GM19239 (cell line): ENCODE measurements around the gene ABTB1.

Experiments used
- DNase-seq: peaks from one replicate; pipeline ENCODE4 v3.0.0; 2011; ENCODE audit warnings: low spot score; ENCODE audit not compliant: insufficient read length
- FAIRE-seq: peaks from 2 replicates; lab custom pipeline; 2011; peaks lifted over from hg19 to GRCh38; lab: Jason Lieb, UNC

The ABTB1 gene

GRCh38 chr3:127714866-127715265 is 42.1 kb downstream of the ABTB1 start:
- FAIRE-seq (no peak), DNase-seq (no peak)

- FAIRE-seq (no peak), DNase-seq (no peak)
These were observed 42.8 kb downstream of the ABTB1 start for GRCh38 chr3:127715532-127715931.

- DNase-seq (no peak), FAIRE-seq (no peak)
These were observed 43.6 kb downstream of the ABTB1 start for GRCh38 chr3:127716384-127716783.

DNA sequence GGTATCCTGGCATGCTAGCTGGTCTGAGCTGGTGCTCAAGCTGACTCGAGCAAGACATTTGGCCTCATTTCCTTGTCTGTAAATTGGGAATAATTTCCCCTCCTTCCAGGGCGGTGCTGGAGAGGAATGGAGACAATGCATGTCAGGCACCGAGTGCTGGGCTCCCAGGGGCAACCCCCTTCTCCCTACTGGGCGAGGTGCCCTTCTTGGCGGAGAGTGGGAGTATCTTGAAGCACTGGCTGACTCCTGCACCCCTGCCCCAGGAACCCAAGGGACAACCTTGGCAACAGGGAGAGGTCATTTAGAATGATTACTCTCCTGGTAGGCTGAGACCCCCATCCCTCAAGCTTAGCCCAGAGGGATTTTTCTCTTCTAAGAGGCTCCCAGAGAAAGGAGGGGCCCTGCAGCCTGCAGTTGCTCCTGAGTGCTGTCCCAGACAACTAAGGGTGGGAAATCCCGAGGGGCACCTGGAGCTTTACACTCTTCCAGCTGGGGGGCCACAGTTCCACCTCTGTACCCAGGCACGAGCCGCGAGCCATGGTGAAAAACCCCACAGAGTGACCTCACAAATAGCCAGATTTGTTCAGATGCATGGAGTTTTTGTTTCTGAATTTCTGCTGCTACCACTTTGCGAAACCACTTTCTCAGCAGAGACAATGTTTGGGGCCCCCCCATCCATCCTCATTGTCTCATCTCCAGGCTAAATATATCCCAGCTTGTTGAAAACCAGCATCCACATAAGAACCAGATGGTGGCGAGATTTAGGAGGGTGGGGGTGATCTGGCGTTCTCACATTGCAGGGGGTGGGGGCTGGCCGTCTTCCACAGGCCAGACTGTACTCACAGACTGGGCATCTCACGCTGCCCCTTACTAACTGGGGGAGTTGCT is 44.8 kb downstream of the ABTB1 start:
- no peak for FAIRE-seq
- no peak for DNase-seq

DNA sequence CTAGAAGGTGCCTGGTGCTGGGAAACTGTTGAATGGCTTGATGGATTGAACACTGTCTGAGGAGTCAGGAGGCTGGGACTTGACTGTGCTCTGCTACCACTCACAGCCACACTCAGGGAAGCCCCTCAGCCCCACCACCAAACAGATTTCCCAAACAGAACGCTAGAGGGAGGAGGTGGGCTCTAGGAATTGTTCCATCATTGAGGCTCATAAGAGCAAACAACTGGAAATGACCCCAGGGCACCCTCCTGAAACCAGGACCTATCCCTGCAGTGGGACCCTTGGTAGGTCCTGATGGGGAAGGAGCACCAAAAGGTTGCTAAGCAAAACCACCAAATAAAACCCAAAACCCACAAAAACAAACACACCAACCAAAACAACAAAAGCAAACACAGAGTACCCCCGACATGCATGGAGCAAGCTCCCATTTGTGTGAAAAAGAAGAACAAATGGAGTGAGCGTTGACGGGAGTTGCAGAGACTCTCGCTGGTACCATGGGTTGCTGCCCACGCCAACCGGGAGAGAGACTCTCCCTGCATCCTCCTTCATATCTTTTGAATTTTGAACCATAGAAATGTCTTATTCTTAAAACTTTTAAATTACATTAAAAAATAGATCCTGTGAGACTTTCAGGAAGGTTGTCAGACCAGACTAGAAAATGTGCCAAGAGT is 45.6 kb downstream of the ABTB1 start:
- FAIRE-seq, result no peak
- no peak for DNase-seq

DNA sequence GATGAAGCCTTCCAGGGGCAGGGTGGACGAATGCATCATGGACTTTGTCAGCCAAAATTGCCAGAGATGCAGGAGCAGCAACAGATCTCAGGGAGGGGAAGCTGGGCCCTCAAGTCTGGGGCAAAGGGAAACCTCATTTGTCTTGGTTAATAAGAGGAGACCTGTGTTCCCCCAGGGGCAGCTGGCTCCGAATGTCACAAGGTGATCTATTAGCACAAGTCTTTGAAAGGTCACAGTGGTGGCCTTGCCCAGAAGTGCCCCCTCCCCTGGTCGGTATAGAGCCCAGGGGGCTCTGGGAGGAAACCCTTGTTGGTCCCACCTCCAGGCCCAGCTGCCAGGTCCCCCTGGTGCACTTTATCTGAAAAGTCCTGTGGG is 46.2 kb downstream of the ABTB1 start:
- no peak for DNase-seq
- FAIRE-seq, result no peak

DNA sequence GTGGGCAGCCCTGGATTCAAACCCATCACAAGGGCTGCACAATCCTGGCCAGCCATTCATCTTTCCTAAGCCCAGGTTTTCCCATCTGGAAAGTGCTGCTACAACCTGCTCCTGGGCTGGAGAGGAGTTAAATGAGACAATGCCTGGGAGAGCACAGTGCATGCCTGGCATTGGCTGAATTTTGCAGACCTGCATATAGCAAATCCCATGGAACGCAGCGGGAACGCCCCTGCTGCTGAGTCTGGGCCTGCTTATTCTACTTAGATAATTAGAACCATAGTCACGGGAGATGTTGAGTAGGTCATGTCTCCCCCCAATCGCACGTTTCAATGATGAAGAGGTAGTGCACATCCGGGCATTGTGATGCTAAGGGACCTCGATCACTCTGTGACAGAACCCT is 46.6 kb downstream of the ABTB1 start:
- no peak for DNase-seq
- no peak for FAIRE-seq

- no peak for FAIRE-seq
- DNase-seq, result no peak
These were observed 47.5 kb downstream of the ABTB1 start for GRCh38 chr3:127720161-127720823.

- DNase-seq, result no peak
- no peak for FAIRE-seq
These were observed 48.5 kb downstream of the ABTB1 start for GRCh38 chr3:127720985-127721935.

DNA sequence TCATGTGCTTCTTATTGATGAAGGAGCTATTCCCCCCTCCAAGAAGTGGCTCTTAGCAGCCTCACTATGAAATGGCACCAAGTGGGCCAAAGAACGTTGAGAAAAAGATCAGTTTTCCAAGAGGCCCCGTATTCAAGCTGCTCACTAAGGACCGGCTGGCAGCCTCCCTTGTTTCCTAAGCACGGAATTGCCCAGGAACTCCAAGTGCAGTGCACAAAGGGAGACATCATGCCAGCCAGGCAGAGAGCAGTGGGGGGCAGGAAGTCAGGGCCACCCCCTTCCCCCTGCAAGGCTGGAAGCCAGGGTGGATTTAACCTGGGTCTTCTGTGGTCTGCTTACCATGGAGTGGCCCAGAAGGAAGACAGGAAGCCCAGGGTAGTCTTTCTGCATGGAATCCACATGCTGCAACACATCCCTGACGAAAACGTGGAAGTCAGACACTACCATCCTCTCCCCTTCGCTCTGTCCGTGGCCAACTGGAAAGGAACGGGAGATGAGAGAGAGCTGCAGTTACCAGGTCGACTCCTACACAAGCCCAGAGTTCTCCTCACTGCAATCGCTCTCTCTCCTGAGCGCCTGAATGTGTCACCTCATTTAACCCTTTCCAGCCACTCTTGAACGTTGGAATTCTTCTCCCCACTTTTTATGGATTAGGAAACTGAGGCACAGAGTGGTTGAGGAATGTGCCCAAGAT is 49.5 kb downstream of the ABTB1 start:
- DNase-seq, result no peak
- FAIRE-seq, result no peak

DNA sequence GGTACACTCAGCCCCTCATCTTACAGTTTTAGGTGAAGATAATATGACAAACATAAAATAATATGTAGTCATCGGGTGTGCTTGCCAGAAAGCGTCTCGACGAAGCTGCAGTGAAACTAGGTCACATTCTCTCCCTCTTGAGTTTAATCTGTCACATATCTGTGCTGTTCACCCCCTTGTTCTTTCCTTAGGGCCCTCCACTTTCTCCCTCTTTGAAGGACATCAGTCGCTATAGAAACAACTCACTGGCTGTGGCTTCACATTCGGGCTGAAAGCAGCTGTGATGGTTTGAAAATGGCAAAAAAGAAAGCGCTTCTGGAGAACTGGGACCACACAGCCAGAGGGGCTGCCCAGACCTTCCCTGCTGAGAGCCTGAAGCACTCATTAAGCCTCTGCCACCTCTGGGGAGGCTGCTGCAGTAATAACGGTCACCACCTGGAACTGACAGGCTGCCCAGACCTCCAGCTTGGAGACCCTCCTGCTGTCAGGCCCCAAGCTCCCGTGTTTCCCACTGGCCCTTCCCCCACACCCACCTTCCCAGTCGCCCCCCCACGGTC is 50.3 kb downstream of the ABTB1 start:
- FAIRE-seq (no peak), DNase-seq (no peak)

DNA sequence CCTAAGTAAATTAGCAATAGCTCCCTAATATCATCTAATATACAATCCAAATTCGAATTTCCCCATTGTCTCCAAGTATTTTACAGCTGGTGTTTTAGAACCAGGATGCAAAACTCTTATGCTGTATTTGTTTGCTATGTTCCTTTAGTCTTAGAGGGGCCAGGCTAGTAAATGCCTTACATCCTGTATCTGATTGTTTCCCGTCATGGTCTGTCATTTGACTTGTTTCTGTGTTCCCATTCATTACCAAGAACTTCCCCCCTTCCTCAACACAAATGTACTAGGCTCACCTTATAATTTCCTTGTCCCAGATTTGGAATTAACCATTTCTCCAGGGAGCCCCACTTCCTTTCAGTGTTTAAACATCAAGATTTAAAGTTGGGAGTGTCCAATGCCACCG is 54.1 kb downstream of the ABTB1 start:
- FAIRE-seq, result peak; percentile 4

GRCh38 chr3:127728417-127729015 is 55.8 kb downstream of the ABTB1 start:
- FAIRE-seq, result no peak

More for the DNA sequence above, 54.1 kb downstream of the ABTB1 start:
- no peak for DNase-seq

GRCh38 chr3:127729556-127730056 is 56.9 kb downstream of the ABTB1 start:
- FAIRE-seq, result no peak

More at GRCh38 chr3:127728417-127729015, 55.8 kb downstream of the ABTB1 start:
- DNase-seq, result no peak

DNA sequence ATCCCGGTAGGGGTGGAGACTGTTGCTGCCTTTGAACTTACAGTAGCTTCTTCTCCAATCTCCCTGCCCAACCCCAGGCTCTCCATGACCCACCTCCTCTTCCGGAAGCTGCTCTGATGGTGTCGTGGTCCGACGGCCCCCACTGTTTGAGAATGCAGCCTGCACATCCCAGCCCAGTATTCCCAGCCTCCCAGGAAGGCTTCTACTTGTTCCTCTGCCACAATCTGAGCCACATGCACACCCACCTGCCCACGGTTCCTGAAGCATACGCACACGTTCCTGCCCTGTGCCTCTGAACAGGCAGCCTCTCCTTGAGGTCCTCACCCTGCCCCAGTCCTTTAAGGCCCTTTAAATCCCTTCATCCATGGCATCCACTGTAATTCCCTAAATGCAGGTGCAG is 57.4 kb downstream of the ABTB1 start:
- FAIRE-seq, result no peak
- no peak for DNase-seq

More at GRCh38 chr3:127729556-127730056, 56.9 kb downstream of the ABTB1 start:
- no peak for DNase-seq
